HG03039 (cell line): ENCODE results near the gene PLEKHA6.

ENCODE experiments used
- ATAC-seq: cut with Tn5 transposase; IDR thresholded peaks from one replicate; pipeline ENCODE4 v1.9.1; 2021; ENCODE audit warnings: mild to moderate bottlenecking, moderate library complexity; ENCODE audit not compliant: unreplicated experiment

PLEKHA6 gene

DNA sequence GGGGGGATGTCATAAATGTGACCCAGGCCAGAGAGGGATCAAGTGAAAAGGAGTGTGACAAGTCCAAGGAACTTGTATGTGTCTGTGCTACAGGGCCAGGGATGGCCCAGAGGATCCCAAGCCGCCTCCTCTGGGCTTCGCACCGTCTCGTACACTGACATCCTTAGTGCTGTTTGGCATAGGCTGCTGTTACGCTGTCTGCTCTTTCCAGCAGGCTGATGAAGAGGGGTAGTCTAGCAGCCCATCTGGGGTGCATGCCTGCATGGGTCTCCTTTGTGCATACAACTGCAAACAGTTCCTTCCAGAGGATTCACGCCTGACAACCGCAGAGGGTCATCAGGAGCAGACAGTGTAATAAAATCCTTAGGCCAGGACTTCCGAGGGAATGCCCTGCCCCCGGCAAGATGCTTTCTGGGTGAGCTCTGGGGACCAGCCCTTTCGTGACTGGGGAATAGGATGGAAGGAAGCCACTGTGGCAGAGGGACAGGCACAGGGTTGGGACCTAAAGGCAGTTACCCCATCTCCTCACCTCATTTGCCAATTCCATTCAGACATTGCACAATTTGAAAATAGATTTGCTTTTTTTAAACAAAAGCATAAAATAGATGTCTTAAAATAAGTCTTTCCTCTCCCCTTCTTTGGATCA, 139.6 kb downstream of the PLEKHA6 start:
- ATAC-seq = no peak

DNA sequence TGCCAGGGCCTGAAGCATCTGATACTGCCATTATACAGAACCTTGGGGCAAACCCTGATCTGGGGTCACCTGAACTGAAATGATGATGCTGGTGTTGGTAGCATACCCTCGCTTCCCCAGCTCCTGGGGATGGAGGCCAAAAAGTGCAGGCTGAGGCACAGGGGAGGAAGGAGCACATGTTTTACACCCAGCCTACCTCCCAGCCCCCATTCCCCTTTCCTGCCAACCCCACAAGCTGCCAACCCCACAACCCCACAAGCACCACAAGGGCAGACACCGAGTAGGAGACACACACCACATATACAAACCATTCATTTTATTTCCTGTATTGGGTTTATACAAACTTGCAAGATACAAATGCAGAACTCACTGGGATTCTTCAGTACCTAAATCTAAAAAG, 141.2 kb downstream of the PLEKHA6 start:
- no peak for ATAC-seq

DNA sequence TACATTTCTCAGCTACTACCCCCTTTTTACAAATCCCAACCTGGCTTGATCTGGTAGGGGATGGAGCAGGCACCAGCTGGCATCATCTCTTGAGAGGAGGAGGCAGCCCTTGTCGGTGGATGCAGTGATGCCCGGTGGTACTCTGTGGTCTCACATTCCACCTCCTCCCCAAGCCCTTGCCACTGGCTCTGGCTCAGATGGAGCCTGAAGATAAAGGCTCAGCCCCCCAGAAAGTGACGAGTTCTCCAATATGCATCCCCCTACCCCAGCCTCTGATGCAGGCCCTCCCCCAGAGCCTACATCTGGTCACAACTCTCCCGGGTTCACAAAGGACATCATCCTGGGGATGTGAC, 142.1 kb downstream of the PLEKHA6 start:
- no peak for ATAC-seq

DNA sequence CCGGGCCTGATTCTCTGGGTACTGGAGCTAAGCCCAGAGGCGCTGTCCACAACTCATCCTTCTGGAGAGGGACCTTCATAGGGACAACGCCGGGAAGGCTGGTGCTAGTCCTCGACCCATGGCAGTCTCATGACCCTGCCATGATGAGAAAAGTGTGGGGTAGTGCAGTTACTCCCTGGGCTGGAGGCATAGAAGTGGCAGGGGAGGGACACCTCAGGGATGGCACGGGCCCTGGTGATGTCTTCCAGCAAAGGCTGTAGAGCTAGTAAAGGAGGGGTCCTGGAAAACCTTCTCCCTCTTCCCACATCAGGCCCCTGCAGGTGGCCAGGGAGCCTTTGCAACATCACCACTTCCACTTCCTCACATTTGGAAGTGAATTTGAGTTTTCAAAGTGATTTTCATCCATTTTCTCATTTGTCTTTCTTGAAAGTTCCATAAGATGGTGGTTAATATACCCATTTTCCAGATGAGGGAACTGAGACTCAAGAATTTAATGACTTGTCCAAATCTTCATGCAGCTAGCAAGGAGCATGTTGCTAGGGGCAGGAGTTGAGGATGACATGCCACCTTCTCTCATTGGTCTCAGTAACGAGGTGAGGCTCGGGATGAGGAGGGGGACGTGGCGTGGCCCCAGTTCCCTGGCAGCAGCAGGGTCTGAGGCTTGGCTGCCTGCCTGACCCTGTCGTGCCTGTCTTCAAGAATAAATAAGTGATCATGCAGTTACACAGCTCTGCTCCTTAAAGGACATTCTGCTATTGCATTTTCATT, 142.7 kb downstream of the PLEKHA6 start:
- ATAC-seq = no peak

DNA sequence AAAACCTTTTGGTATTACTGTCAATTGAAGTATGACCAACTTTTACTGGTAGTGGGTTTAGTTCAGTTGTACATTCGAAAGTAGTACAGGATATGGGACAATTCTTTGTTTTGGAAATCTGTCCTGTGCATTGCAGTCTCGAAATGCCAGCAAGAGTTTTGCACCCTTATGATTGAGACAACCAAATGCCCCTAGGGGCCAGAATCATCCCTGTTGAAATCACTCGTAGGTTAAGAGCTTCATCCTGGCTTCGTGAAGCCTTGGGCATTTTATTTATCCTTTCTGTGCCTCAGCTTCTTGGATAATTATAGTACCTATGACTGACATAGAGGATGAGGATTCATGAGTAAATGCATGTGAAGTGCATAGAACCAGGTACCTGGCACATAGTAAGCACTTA, 143.5 kb downstream of the PLEKHA6 start:
- ATAC-seq = no peak

DNA sequence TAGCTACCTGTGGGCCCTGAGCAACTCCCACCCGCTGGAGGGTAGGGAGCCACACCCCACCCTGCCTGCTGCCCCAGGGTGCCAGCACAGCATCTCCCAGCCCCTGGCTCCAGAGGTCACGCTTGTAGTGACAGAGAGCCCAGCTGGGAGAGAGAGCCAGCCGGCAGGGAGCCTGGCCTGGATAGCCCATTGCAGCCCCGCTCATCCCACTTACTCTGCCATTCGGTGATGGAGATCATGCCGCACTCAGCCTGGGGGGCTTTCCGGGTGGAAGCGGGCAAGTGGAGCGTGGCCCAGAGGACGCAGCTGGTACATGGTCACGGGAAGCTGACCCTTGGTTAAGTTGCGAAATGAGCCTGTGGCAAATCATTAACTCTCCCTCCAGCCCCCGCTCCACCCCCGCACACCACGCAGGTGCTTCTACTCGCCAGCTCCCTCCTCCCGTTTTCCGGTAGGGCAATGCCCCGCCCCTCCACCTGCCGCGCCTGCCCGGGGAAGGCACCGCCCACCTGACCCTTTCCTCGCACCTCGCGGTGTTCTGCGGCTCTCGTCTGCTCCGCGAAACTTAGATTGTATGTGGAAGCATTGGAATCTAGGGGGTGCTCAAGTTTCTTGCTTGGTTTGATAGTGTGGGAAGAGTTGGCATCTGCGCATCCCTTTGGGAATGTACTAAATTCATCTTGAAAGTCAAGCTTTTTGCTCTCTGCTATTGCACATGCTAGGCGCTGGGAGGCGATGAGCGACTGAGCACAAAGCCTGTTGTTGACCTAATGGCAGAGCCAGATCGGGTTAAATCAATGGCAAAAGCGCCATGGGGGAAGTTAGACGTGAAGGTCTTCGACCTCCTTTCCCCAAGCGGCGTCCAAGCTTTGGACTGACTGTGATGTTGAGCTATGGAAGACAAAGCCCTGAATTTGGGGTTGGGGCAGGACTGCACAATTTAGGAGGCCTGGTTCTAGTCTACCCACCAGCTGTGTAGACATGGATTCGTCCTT, 145.8 kb downstream of the PLEKHA6 start, which contains the start of gene GOLT1A:
Gene GOLT1A (minus strand): TSS at position 321 of the 995 bp plus-strand sequence. CDS start 82 bp downstream, at position 239.
- no peak for ATAC-seq

DNA sequence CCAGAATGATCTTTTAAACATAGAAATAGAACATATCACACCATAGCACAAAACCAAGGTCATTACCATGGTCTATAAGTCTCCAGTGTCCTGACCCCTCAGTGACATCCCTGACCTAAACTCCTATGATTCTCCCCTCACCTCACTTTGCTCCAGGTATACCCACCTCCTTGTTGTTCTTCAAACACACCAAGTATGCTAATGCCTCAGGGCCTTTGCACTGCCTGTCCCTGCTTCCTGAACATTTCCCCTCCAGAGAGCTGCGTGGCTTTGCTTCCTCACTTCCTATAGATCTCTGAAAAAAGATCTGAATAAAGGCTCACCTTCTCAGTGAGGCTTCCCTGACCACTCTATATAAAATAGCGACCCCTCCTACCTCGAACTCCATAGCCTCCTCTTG, 147.0 kb downstream of the PLEKHA6 start:
- ATAC-seq = no peak

DNA sequence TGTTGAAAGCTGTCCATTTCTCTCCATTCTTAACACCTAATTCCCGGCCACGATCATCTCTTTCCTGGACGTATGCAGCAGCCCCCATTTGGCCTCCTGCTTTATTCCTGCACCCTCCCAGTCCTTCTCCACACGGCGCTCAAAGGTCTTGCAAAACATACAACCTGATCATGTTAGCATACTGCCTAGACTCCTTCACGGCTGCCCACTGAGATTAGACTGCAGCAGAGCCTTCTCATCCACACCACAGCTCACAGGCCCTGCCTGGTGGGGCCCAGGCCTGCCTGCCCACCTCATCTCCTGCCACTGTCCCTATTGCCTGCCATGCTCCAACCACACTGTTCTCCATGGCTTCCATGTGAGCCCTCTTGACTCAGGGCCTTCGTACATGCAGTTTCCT, 148.7 kb downstream of the PLEKHA6 start:
- ATAC-seq = no peak

DNA sequence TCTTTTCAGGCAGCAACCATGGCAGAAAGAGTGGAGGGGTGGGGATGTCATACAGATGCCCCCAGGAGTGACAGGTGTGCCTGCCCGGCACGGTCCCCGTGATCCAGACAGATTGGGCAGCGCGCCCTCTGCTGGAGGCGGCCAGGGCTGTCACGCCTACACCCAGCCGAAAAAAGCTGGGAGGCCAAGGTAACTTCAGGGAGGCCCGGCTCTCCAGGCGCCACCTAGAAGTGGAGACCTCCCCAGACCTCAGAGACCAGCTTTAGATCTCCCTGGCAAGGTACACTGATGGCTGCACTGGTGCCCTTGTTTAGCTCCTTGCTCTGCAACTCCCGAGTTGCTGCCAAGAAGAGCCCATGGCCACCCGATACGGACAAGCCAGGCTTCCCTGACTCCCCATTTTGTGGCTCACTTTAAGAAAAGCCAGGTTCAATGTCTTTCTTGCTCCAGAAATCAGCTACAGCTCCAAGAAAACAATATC, 152.6 kb downstream of the PLEKHA6 start:
- no peak for ATAC-seq

DNA sequence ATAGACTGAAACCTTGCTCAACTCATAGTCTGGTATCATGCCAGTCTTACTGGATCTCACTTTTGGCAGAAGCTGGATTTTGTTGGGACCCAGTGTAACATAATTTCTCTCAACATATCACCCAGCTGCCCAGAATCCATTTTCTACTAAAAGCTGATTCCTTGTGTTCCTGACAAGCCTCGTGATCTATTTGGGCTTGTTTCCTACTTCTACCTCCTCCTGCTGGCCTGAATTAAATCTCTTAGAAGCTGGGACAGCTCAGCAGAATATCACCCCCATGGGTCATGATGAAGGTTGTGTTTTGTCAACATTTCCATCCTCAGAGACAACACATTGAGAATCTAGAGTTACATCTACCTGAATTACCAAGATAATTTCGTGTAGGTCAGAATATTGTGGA, 153.6 kb downstream of the PLEKHA6 start:
- ATAC-seq = no peak

DNA sequence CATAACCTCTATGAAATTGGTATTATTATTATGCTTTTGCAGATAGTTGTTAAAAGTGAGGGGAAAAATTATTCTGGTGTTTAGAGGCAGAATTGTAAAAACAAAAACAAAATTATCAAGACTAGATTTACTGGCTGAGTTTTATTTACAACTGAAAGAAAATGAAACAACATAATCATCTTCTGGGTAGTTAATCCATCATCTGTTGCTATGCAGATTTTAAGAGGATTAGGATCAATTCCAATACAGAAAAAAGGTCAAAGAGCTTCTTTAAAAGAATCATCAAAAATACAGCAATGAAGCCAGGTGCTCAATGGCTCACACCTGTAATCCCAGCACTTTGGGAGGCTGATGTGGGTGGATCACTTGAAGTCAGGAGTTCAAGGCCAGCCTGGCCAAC, 154.2 kb downstream of the PLEKHA6 start:
- ATAC-seq = no peak

DNA sequence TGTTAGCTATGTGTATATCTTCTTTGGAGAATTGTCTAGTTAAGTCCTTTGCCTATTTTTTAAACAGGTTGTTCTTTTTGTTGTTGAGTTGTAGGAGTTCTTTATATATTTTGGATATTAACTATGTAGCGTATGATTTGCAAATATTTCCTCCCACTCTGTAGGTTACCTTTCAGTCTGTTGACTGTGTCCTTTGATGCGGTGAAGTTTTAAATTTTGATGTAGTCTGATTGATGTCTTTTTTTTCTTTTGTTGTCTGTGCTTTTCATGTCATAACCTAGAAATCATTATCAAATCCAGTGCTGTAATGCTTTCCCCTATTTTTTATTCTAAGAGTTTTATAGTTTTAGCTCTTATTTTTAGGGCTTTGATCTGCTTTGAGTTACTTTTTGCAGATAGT, 154.8 kb downstream of the PLEKHA6 start:
- no peak for ATAC-seq

DNA sequence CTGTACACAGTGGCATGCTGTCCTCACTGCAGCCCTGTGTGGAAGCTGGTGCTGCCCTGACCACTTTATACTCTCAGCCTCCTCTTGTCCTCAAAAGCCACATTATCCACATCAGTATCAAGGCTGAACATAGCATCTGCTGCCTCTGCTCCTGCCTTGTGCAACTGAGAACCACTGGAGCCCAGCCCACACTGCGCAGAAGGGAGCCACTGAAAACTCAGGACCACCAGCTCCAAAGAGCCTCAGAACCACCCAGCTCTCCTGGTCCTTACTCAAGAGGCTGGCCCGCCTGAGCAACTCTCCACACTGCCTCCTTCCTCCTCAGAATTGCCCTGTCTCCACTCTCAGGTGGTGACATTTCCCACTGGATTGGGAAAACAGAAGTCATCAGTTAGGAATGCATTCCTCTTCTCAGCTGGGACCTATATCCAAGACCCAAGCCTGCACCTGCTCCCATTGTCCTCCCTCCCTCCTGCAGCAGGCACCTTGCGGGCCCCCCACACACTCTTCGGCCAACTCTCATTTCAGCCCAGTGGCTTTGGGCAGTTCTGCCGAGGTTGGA, 156.4 kb downstream of the PLEKHA6 start:
- ATAC-seq = no peak

DNA sequence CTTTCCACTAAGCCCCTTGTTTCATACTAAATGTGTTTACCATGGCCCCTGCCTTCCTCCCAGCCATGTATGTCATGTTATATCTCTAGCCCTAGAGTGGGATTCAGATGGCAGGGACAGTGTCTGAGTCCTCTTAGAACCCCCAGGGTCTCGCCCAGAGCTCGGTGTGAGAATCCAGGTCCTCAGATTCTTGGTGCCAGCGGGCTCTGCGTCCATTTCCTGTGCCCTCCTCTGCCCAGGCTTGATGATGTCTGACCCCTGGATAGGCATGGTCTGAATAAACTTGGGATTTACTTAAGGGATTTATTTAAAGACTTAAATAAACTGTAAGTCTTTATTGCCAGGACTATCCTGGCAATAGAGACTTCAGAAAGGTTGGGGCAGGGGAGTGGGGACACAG, 157.2 kb downstream of the PLEKHA6 start:
- no peak for ATAC-seq

DNA sequence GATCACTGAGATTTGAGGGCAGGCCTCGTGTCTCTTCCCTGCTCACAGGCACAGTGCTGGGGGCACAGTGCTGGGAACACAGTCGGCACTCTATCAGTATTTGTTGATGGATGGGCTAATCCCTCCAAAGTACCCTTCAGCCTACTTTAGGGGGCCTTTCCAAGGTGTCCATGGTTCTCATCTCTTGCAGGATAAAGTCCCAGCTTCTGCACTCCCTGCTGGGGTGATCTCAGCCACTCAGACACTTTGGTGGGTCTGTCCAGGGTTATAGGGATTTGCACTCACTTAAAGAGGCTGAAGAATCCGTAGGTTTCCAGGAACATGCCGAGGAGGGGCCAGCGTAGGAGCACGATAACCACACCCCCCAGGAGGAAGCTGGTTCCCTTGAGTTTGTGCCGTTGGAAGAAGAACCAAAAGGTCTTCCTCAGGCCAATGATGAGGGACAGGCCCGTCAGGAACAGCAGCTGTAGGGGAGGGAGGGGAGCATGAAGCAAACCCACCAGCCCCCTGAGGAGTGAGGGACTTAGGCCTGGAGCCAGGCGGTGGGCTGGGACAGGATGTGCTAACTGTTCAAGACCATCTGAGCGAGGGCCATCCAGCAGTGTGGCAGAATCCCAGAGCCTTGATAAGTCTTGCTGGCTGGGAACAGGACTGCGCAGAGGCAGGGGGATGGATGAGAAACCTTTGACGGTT, 158.2 kb downstream of the PLEKHA6 start:
- no peak for ATAC-seq

DNA sequence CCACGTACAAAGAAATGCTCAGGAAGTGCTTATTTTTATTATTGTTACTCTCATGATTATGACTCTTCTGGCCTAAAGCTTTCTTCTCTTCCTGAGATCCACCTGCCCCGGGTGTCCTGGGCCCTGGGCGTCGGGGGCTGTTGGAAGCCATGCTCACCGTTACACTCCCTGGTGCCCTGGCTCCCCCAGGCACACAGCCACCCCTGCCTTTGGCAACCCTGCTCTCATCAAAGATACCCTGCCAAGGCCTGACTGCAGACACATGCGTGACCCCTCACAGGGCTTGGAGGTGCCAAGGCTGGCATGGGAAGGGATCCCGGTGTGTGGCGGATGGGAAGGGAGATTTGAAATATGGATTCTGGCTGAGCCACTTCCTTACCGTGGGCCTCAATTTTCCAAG, 160.2 kb downstream of the PLEKHA6 start:
- ATAC-seq = no peak

DNA sequence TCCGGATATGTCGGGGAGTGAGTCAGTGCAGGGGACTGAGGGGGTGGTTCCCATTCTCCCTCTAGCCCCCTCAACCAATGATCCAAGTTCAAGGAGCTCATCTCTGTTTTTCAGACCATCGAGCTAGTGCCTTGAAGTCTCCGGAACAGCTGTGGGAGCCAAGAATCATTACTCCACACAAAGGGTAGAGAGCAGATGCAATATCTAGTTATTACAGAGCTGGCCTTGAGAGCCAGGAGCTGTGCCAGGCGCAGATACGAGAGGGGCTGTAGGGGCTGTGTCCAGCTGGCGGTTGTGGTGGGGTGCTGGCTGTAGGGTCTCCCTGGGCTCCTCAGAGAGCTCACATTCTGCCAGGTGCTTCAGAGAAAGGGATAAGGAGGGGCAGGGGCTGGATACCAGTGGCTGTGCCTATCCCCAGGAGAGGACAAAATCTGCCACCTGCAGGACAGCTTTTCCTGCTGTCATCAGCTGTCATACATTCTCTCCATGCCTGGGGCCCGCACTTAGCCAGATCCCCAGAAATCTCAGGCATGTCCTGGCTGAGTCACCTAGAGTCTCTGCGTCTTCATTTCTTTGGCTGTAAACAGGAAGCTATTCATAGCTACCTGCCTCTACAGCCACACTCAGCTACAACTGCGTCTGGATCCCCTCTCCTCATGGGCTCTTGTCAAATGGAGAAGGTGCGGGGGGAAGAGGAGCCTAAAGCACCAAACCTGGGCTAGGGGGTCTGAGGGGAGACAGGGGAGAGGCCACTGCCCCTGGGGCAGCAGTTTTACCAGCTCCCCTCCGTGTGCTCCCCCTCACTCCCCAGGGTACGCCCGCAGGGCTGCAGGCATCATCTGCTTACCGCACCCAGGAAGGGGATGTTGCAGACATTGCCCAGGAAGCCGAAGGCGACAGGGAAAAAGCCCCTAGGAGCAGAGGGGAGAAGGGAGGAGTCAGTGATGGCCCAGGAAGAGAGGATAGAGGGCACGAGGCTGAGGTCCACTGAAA, 161.1 kb downstream of the PLEKHA6 start:
- no peak for ATAC-seq

DNA sequence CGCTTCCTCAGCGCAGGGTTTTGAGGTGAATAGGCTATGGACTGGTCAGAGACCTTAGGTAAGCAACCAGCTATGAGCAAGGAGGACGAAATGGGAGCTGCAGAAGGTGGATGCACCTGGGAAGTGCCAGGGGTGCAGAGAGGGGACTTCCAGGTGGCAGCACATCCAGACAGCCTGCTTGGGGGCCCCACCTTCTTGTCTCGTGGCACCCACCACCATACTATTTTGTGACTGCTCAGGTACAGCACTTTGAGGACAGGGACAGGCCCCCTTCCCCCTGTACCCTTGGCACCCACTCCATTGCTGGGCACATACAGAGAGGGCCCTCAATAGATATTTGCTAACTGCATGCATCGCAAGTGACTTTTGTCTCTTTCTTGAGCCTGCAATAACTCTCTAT, 162.7 kb downstream of the PLEKHA6 start:
- no peak for ATAC-seq
